OCI-LY1 (cell line): ENCODE data around the gene PHRF1.

ENCODE experiments used
- H2AFZ ChIP-seq: fragments of 200-600 bp; sonication (generic), shearing (Covaris generic); 2 replicates; pipeline ENCODE4 v1.6.0; 2014; ENCODE audit warnings: antibody characterized with exemption, mild to moderate bottlenecking, low read length
- H3F3A ChIP-seq: fragments of 200-600 bp; sonication (generic), shearing (Covaris generic); 2 replicates; pipeline ENCODE4 v1.6.0; 2014; ENCODE audit warnings: mild to moderate bottlenecking, antibody characterized with exemption, low read length, moderate library complexity; ENCODE audit not compliant: insufficient read depth
- H3K27ac ChIP-seq: fragments of 200-600 bp; sonication (generic); 2 replicates; pipeline ENCODE4 v1.5.1; 2014; ENCODE audit warnings: low read length, mixed run types, mild to moderate bottlenecking, low read depth; ENCODE audit not compliant: poor library complexity, severe bottlenecking
- H3K27me3 ChIP-seq: fragments of 200-600 bp; sonication (generic); 2 replicates; pipeline ENCODE4 v1.6.0; 2014; ENCODE audit warnings: antibody characterized with exemption, mild to moderate bottlenecking, low read length, moderate library complexity; ENCODE audit not compliant: insufficient read depth
- H3K36me3 ChIP-seq: fragments of 200-600 bp; sonication (generic); 2 replicates; pipeline ENCODE4 v1.6.1; 2014; ENCODE audit warnings: mild to moderate bottlenecking, antibody characterized with exemption, low read length, moderate library complexity, mixed read lengths; ENCODE audit not compliant: insufficient read depth
- H3K4me1 ChIP-seq: fragments of 200-600 bp; sonication (generic); 2 replicates; pipeline ENCODE4 v1.5.1; 2014; ENCODE audit warnings: mild to moderate bottlenecking, low read length, moderate library complexity; ENCODE audit not compliant: insufficient read depth, severe bottlenecking
- H3K4me2 ChIP-seq: fragments of 200-600 bp; sonication (generic), shearing (Covaris generic); 2 replicates; pipeline ENCODE4 v1.6.1; 2014; ENCODE audit warnings: low read length
- H3K4me3 ChIP-seq: fragments of 200-600 bp; sonication (generic); 2 replicates; pipeline ENCODE4 v1.5.1; 2014; ENCODE audit warnings: low read length, low read depth, mild to moderate bottlenecking, mixed read lengths; ENCODE audit not compliant: poor library complexity, severe bottlenecking
- H3K79me2 ChIP-seq: fragments of 200-600 bp; shearing (Covaris generic); 2 replicates; pipeline ENCODE4 v1.6.1; 2016; ENCODE audit warnings: mixed run types, low read length, mixed read lengths; ENCODE audit not compliant: insufficient read depth
- H3K9ac ChIP-seq: fragments of 200-600 bp; sonication (generic), shearing (Covaris generic); 2 replicates; pipeline ENCODE4 v1.6.1; 2014; ENCODE audit warnings: mild to moderate bottlenecking, low read length, mixed read lengths
- H3K9me2 ChIP-seq: fragments of 200-600 bp; sonication (generic), shearing (Covaris generic); 2 replicates; pipeline ENCODE4 v1.6.1; 2014; ENCODE audit warnings: low read depth, mild to moderate bottlenecking, low read length, mixed read lengths
- H3K9me3 ChIP-seq: fragments of 200-600 bp; shearing (Covaris generic); 2 replicates; pipeline ENCODE4 v1.6.1; 2014; ENCODE audit warnings: low read length, mixed read lengths
- H4K20me1 ChIP-seq: fragments of 200-600 bp; sonication (generic), shearing (Covaris generic); 2 replicates; pipeline ENCODE4 v1.6.0; 2016; ENCODE audit warnings: mild to moderate bottlenecking, low read length; ENCODE audit not compliant: insufficient read depth
- CTCF ChIP-seq: fragments of 200-600 bp; sonication (generic), shearing (Covaris generic); IDR thresholded peaks from 2 replicates; pipeline ENCODE4 v1.5.1; 2017; ENCODE audit warnings: mild to moderate bottlenecking, antibody characterized with exemption, low read length, moderate library complexity, mixed read lengths
- EZH2 ChIP-seq: fragments of 200-600 bp; sonication (generic), shearing (Covaris generic); IDR thresholded peaks from 2 replicates; pipeline ENCODE4 v1.8.0; 2017; ENCODE audit warnings: borderline replicate concordance, mixed run types, mild to moderate bottlenecking, antibody characterized with exemption, low read length, moderate library complexity, mixed read lengths

Gene PHRF1

GRCh38 chr11:601573-602245 is 25.4 kb downstream of the PHRF1 start:
- Histone ChIP-seq H3K79me2 (no peaks in the 10 kb centered on the region), H2AFZ (no peak overlapping the region), H3K9me3 (no peaks in the 10 kb centered on the region), H3K4me1 (no peaks in the 10 kb centered on the region), H3F3A (no peaks in the 10 kb centered on the region), H3K27ac (no peak overlapping the region), H4K20me1 (no peaks in the 10 kb centered on the region), H3K9me2 (no peaks in the 10 kb centered on the region), H3K4me3 (no peak overlapping the region), H3K9ac (no peak overlapping the region), H3K27me3 (no peaks in the 10 kb centered on the region), H3K4me2 (no peak overlapping the region), H3K36me3 (peaks cover 84% of the 10 kb centered on the region)
- no peak for TF ChIP-seq CTCF
- no peak for TF ChIP-seq EZH2

DNA sequence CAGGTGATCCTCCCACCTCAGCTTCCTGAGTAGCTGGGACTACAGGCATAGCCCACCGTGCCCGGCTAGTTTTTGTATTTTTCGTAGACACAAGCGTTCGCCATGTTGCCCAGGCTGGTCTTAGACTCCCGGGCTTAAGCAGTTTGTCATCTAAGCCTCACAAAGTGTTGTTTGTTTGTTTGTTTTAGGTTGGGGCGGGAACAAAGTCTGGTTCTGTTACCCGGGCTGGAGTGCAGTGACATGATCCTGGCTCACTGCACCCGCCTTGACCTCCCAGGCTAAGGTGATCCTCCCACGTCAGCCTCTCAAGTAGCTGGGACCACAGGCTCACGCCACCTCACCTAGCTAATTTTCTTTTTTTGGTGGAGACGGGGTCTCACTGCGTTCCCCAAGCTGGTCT is 26.9 kb downstream of the PHRF1 start:
- Histone ChIP-seq H2AFZ (no peak overlapping the region), H3K79me2 (no peaks in the 10 kb centered on the region), H3K27me3 (no peaks in the 10 kb centered on the region), H3K4me3 (no peak overlapping the region), H3F3A (no peaks in the 10 kb centered on the region), H3K36me3 (peaks cover 86% of the 10 kb centered on the region), H3K4me2 (no peak overlapping the region), H3K4me1 (no peaks in the 10 kb centered on the region), H4K20me1 (no peaks in the 10 kb centered on the region), H3K9me3 (no peaks in the 10 kb centered on the region), H3K9ac (no peak overlapping the region), H3K9me2 (no peaks in the 10 kb centered on the region), H3K27ac (no peak overlapping the region)
- TF ChIP-seq CTCF (no peak), EZH2 (no peak)

DNA sequence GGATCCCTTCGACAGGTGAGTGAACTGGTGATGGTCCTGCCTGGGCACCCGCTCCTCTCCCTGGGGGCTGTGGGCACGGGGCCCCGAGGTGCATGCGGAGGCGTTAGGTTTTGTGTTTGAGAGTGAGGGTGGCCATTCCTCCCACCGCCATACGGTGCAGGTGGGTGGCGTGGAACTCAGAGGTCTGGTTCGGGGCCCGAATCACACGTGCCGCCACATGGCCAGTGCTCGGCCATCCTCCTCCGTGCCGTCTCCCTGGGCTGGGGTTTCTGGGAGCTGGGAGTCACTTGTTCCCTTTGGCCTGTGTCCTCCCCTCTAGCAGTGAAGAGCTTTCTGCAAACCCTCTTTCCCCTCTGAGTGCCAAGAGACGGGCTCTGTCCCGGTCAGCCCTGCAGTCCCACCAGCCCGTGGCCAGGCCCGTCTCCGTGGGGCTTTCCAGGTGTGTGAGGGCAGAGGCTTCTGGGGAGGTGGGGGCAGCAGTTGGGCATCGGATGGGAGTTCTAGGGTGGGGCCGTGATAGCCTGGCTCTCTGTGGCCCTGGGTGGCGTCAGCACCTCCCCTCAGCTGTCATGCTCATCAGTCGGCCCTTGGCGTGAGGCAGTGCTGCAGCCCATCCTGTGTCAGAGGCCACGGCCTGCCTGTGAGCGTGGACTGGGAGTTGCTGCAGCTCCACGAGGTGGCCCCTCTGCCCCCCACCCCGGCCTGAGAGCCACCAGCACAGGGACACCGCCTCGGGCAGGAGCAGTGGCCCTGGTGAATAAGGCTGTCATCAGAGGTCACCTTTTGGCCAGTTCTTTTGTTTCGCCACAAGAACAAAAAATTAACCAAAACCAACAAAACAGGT is 29.2 kb downstream of the PHRF1 start:
- H3K27me3 ChIP-seq: no peaks in the 10 kb centered on the region
- no peak for TF ChIP-seq EZH2
- TF ChIP-seq CTCF: no peak
- no peaks in the 10 kb centered on the region for H4K20me1 ChIP-seq
- H3K79me2 ChIP-seq: no peaks in the 10 kb centered on the region
- no peak overlapping the region for H3K9ac ChIP-seq
- no peaks in the 10 kb centered on the region for H3F3A ChIP-seq
- no peaks in the 10 kb centered on the region for H3K4me1 ChIP-seq
- peaks cover 91% of the 10 kb centered on the region for H3K36me3 ChIP-seq
- H3K4me2 ChIP-seq: no peak overlapping the region
- H3K9me2 ChIP-seq: no peaks in the 10 kb centered on the region
- H2AFZ ChIP-seq: no peak overlapping the region
- H3K4me3 ChIP-seq: no peak overlapping the region
- no peaks in the 10 kb centered on the region for H3K9me3 ChIP-seq
- H3K27ac ChIP-seq: no peak overlapping the region
